NCI-H1436 treated with DMSO at 0.1 percent for 48 hours (cell line): ENCODE results near the gene RAP1GDS1.

Source experiments
- DNase-seq: peaks from one replicate; lab custom pipeline; 2025; lab: John Stamatoyannopoulos, UW

Gene RAP1GDS1

DNA sequence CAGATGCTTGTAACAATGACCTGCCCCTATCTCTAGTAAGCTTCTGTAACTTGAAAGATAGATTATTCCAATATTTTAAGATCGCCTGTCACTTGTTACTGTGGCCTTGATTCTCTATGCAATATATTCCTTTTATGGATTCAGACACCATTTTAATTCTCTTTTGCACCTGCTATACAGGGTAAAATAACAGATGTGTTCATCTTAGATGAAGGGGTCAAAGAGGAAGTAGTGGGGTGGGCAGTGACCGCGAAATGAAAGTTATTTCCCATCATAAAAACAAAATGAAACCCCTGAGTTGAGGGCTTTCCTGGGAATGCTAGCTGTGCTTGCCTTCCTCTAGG, 221.3 kb downstream of the RAP1GDS1 start:
- no peak for DNase-seq

DNA sequence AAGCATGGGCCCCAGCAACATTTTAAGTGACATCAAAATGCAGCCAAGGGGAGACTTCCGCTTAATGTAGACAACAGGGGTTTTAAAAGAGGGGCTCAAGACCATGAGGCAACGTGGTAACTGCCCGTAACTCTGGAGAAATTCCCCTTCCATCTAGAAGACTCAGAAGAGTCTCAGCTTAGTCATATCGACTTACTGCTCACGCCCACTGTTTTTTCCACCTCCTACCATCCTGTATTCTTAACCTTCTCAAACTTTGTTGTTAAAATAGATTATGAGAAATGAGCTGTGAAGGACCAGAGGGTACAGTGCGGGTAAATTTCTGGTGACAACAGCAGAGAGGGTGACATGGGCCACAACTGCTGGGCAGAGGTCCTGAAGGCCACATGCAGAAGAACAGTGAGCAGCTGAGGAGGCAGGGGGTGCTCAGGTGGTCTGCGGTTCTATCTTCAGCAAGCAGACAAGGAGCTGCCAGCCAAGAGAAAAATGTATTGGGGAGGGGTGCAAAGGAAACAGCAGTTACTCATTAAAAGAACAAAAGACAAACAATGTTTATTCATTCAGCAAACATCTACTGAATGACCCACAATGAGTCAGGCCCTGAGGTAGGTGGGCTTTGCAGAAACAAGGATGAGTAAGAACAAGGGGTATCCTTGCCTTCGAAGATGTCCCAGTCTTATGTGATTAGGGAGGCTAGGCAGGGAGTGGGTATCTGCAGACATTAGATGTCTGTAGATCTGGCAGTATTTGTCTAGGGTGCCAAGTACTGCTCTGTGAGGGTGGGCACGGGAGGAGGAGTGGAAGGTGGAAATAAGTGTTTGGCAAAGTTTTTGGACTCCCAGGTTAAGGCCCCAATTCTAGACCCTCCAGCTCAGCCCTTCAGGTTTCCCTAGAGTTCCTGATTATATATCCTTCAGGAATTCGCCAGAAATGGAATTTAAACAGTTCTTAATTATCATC, 221.9 kb downstream of the RAP1GDS1 start:
- DNase-seq: no peak

DNA sequence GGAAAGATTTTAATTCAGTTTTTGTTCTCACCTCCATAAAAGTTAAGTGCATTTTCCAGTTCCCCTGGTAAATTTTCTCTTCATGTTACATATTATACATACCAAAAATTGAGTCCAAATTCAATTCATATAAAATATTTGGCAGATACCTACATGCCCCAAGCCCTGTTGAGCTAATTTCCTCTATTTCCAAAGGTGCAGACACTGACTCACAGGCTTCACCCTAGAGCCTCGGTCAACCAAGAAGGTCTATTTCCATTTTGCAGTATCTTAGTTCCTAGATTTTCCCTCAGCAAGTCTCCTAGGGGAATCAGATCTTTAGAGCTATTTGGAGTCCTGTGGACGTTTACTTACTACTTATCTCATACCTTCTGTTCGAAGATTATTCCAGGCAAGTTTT, 222.8 kb downstream of the RAP1GDS1 start:
- DNase-seq: no peak

DNA sequence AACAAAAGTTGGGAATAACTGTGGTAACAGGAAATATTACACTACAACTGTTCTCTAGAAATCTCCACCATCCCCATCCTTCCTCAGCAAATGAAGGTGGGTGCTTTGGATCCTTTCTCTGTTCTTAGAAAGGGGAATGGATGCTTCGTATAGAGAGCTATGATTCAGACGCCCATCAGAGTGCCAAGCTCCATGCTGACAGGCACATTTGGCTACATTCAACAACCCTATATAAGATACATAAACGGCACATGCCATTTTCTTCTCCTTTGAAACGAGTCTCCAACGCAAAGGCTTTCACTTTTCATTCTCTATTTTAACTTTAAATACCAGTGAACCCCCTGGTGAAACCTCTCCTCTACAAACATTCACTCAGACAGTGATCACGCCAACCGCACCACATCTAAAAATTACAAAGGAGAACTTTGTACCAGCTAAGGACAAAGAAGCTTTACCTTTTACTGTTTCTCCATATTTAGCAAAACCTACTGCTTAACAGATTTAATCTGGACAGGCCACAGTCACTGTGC, 224.7 kb downstream of the RAP1GDS1 start:
- DNase-seq: no peak

GRCh38 chr4:98490251-98490650, 229.1 kb downstream of the RAP1GDS1 start:
- no peak for DNase-seq

GRCh38 chr4:98491899-98492559, 230.8 kb downstream of the RAP1GDS1 start:
- DNase-seq: no peak

DNA sequence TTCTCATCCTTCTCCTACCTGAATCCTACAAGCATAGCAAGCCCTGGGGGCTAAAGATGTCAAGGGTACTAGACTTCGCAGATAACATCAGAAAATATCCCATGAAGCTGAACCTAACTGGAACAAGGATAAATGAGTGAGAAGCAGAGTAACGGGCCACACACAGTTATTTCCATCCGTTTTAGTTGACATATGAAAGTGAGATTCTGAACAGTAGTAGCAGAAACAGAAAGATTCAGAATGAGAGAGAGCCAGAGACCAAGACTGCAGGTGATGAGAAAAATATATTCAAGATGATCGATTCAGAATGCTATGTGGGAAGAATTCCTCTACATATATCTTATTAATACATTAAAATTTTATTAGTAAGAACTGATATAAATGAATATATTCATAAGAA, 232.1 kb downstream of the RAP1GDS1 start:
- DNase-seq: no peak
